NB4 (cell line): ENCODE data around the gene DDI1.

Source experiments
- CTCF ChIP-seq: IDR thresholded peaks from one replicate; pipeline ENCODE4 v1.5.1; 2012; ENCODE audit warnings: low read depth, low read length
- MAX ChIP-seq: IDR thresholded peaks from 2 replicates; pipeline ENCODE4 v1.6.1; 2011; ENCODE audit warnings: low read depth, low read length
- POLR2A ChIP-seq: IDR thresholded peaks from 2 replicates; pipeline ENCODE4 v1.6.1; 2011; ENCODE audit warnings: mild to moderate bottlenecking; ENCODE audit not compliant: insufficient read length; ENCODE audit errors: extremely low read depth

GRCh38 chr11:104024572-104024971 lies 11.9 kb upstream of the DDI1 start:
- TF ChIP-seq POLR2A (no peak), CTCF (no peak), MAX (no peak)
